ENCODE measurements around the gene NR3C1. TPM values are rescaled to one million over a fixed set of nuclear protein-coding genes. Genes with fewer than 3 reads are reported as not detected.

The NR3C1 gene
- polyA plus RNA-seq, 1 experiment = 44.1 TPM

DNA sequence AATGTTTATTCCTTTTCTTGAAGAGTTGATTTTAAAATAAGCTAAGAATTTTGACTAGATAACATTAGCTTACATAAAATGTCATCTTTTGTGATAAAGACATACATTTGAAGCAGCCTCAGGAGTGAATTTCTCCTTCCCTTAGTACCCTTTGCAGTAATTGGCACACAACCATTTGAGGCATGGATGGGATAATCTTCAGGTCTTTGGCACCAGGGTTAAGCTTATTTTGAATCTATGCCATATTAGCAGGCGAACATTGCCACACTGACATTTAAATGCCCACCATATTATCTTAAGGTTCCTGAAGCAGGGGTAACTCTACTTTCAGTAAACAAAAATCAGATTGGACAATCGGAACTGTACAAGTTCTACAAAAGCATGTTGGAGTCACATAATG is 126.0 kb downstream of the NR3C1 start:
- no peaks in the 10 kb centered on the region for H3K9me3 ChIP-seq (ENCODE audit: control insufficient read depth, insufficient read depth, low read length)
- POLR2A ChIA-PET = no interaction called here
- CTCF ChIA-PET = no interaction called here
- no peak overlapping the region for H3K27ac ChIP-seq (ENCODE audit: low read depth, low read length)
- TF ChIP-seq, protein P1, sequence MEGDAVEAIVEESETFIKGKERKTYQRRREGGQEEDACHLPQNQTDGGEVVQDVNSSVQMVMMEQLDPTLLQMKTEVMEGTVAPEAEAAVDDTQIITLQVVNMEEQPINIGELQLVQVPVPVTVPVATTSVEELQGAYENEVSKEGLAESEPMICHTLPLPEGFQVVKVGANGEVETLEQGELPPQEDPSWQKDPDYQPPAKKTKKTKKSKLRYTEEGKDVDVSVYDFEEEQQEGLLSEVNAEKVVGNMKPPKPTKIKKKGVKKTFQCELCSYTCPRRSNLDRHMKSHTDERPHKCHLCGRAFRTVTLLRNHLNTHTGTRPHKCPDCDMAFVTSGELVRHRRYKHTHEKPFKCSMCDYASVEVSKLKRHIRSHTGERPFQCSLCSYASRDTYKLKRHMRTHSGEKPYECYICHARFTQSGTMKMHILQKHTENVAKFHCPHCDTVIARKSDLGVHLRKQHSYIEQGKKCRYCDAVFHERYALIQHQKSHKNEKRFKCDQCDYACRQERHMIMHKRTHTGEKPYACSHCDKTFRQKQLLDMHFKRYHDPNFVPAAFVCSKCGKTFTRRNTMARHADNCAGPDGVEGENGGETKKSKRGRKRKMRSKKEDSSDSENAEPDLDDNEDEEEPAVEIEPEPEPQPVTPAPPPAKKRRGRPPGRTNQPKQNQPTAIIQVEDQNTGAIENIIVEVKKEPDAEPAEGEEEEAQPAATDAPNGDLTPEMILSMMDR (IDR thresholded peaks at IDR 0.05; ENCODE audit: low read depth, low read length) = no peak
- no peaks in the 10 kb centered on the region for H3K27me3 ChIP-seq (ENCODE audit: control insufficient read depth, insufficient read depth, low read length)
- no peak for DNase-seq (ENCODE audit: low read depth, low spot score)
- no peak overlapping the region for H3K4me3 ChIP-seq (ENCODE audit: low read depth, low read length)

DNA sequence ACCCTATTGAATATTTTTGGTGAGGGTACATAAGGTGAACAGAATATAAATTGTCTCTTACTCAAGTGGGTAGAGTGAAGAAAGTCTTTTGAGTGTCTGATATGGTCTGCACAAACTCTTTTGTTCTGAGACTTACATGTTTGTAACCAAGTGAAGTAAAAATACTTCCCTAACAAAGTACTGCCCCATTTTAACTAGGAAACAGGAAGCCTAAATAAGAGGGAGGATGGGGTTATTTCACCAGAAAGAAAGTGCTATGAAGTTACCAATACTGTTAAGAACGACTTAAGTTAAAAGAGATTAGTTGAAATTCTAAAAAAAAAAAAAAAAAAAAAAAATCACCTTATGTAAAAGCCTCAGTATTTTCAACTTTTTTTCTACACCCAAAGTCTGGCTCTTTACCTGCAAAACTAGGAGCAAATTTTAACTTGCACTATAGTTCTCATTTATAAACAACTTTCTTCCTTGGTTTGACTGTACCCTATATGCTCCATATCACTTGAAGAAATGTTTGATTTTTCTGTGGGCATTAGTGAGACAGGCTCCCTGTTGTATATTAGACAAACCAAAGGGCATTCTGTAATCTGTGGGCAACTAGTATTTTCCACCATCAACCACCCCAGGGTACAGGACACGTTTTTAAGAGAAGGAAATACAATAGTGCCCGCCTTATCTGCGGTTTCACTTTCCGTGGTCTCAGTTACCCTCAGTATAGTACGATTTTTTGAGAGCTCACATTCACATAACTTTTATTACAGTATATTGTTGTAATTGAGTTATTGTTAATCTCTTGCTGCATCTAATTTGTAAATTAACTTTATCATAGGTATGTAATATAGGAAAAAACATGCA is 127.7 kb downstream of the NR3C1 start:
- TF ChIP-seq, protein P1 (IDR thresholded peaks at IDR 0.05; ENCODE audit: low read depth, low read length) = no peak
- no peak overlapping the region for H3K27ac ChIP-seq (ENCODE audit: low read depth, low read length)
- no peak overlapping the region for H3K4me3 ChIP-seq (ENCODE audit: low read depth, low read length)
- POLR2A ChIA-PET = no interaction called here
- CTCF ChIA-PET = interaction anchor here (0.6 kb wide), 1 partner anchor 17 kb away, joined by 4 read pairs; no protein-coding TSS in a partner anchor
- H3K9me3 ChIP-seq (ENCODE audit: control insufficient read depth, insufficient read depth, low read length) = no peaks in the 10 kb centered on the region
- no peaks in the 10 kb centered on the region for H3K27me3 ChIP-seq (ENCODE audit: control insufficient read depth, insufficient read depth, low read length)
- no peak for DNase-seq (ENCODE audit: low read depth, low spot score)

- TF ChIP-seq, protein P1 (IDR thresholded peaks at IDR 0.05; ENCODE audit: low read depth, low read length) = no peak
- DNase-seq (ENCODE audit: low read depth, low spot score) = no peak
- POLR2A ChIA-PET = no interaction called here
- CTCF ChIA-PET = no interaction called here
- Histone ChIP-seq H3K27ac (ENCODE audit: low read depth, low read length) (no peak overlapping the region), H3K4me3 (ENCODE audit: low read depth, low read length) (no peak overlapping the region), H3K27me3 (ENCODE audit: control insufficient read depth, insufficient read depth, low read length) (no peaks in the 10 kb centered on the region), H3K9me3 (ENCODE audit: control insufficient read depth, insufficient read depth, low read length) (peaks cover 2% of the 10 kb centered on the region; the same call in 1 of the 2 replicates)
These were observed 128.5 kb downstream of the NR3C1 start for GRCh38 chr5:143274952-143275351.

GRCh38 chr5:143271431-143271830 is 132.1 kb downstream of the NR3C1 start:
- TF ChIP-seq, protein P1 (IDR thresholded peaks at IDR 0.05; ENCODE audit: low read depth, low read length) = no peak
- POLR2A ChIA-PET = no interaction called here
- H3K27me3 ChIP-seq (ENCODE audit: control insufficient read depth, insufficient read depth, low read length) = no peaks in the 10 kb centered on the region
- CTCF ChIA-PET = no interaction called here
- no peak overlapping the region for H3K4me3 ChIP-seq (ENCODE audit: low read depth, low read length)
- DNase-seq (ENCODE audit: low read depth, low spot score) = no peak
- H3K9me3 ChIP-seq (ENCODE audit: control insufficient read depth, insufficient read depth, low read length) = peaks cover 3% of the 10 kb centered on the region; the same call in 1 of the 2 replicates
- no peak overlapping the region for H3K27ac ChIP-seq (ENCODE audit: low read depth, low read length)

DNA sequence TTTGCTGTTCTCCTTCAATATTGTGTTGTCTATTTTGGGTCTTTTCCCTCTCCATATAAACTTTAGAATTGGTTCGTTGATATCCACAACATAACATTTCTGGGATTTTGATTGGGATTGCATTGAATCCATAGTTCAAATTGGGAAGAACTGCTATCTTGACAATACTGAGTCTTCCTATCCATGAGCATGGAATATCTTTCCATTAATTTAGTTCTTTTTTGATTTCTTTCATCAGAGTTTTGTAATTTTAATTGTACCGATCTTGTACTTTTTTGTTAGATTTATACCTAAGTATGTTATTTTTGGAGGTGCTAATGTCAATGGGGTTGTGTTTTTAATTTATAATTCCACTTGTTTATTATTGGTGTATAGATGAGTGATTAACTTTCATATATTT is 135.1 kb downstream of the NR3C1 start:
- TF ChIP-seq, protein P1 (IDR thresholded peaks at IDR 0.05; ENCODE audit: low read depth, low read length) = no peak
- no peaks in the 10 kb centered on the region for H3K27me3 ChIP-seq (ENCODE audit: control insufficient read depth, insufficient read depth, low read length)
- no peak overlapping the region for H3K4me3 ChIP-seq (ENCODE audit: low read depth, low read length)
- DNase-seq (ENCODE audit: low read depth, low spot score) = no peak
- H3K27ac ChIP-seq (ENCODE audit: low read depth, low read length) = no peak overlapping the region
- H3K9me3 ChIP-seq (ENCODE audit: control insufficient read depth, insufficient read depth, low read length) = peaks cover 3% of the 10 kb centered on the region; the same call in 1 of the 2 replicates
- ChIA-PET CTCF (no interaction called here), POLR2A (no interaction called here)
